Thymus (tissue), 11 donors: ENCODE data around the gene ITGB1BP1. TPM values are rescaled to one million over a fixed set of nuclear protein-coding genes. Genes with fewer than 3 reads are reported as not detected.
A peak's percentile ranks its signal among the peaks of the same experiment; 100 is the strongest.

ENCODE experiments used
- DNase-seq, 9 donors: peaks; one replicate each; pipeline ENCODE4 v3.0.0-alpha.2; 2013; ENCODE audit warnings: low spot score in 9 of 9, low read depth in 6 of 9, missing footprints in 1 of 9
- H3K27ac ChIP-seq, 2 donors: one replicate each; pipeline ENCODE4 v1.5.1; 2013; ENCODE audit warnings: control low read depth in 1 of 2, low read depth in 1 of 2, low read length in 1 of 2, mild to moderate bottlenecking in 1 of 2, moderate library complexity in 1 of 2
- H3K27me3 ChIP-seq, 2 donors: one replicate each; pipeline ENCODE4 v1.5.1; 2013; ENCODE audit warnings: low read length in 1 of 2; ENCODE audit not compliant: control insufficient read depth in 2 of 2, insufficient read depth in 1 of 2
- H3K36me3 ChIP-seq, 2 donors: one replicate each; pipeline ENCODE4 v1.5.1; 2013; ENCODE audit warnings: low read length in 1 of 2, mild to moderate bottlenecking in 1 of 2, moderate library complexity in 1 of 2; ENCODE audit not compliant: control insufficient read depth in 2 of 2, insufficient read depth in 2 of 2
- H3K4me1 ChIP-seq, 2 donors: one replicate each; pipeline ENCODE4 v1.5.1; 2013; ENCODE audit warnings: low read length in 2 of 2; ENCODE audit not compliant: control insufficient read depth in 2 of 2, insufficient read depth in 2 of 2
- H3K4me3 ChIP-seq, 2 donors: one replicate each; pipeline ENCODE4 v1.5.1; 2013; ENCODE audit warnings: low read length in 2 of 2, control low read depth in 1 of 2, mild to moderate bottlenecking in 1 of 2
- H3K9me3 ChIP-seq, 2 donors: one replicate each; pipeline ENCODE4 v1.5.1; 2013; ENCODE audit warnings: low read length in 1 of 2, mild to moderate bottlenecking in 1 of 2; ENCODE audit not compliant: control insufficient read depth in 2 of 2, insufficient read depth in 1 of 2
- WGBS: extraction: QIAGEN DNeasy Blood & Tissue Kit; methylation state at CpG from one replicate; pipeline ENCODE4 v1.1.7; 2013; 5-methylcytosine and 5-hydroxymethylcytosine counted together
- polyA plus RNA-seq: library from polyadenylated mRNA; stranded (reverse); fragments of 200-250 nt; gene quantifications from one replicate; pipeline ENCODE4 v1.2.3, GENCODE V29; 2013
- total RNA-seq: library from RNA; stranded (reverse); fragments of 120-200 nt; gene quantifications from one replicate; pipeline ENCODE4 v1.2.4, GENCODE V29; 2013
- donor health status: healthy.

Gene ITGB1BP1
- total and polyA plus RNA-seq, 2 donors: 37.3 to 116 TPM

- peaks cover 39 to 70% of the 10 kb centered on the region in 2 donors for H3K36me3 ChIP-seq
- no peak overlapping the region for H3K27ac ChIP-seq
Measured at GRCh38 chr2:9439536-9439935, 16.2 kb upstream of the ITGB1BP1 start.

GRCh38 chr2:9434489-9434888, 11.2 kb upstream of the ITGB1BP1 start:
- Histone ChIP-seq H3K4me3 (no peak overlapping the region), H3K36me3 (peaks cover 33 to 85% of the 10 kb centered on the region in 2 donors), H3K4me1 (no peaks in the 10 kb centered on the region), H3K27me3 (no peaks in the 10 kb centered on the region), H3K27ac (no peak overlapping the region), H3K9me3 (no peaks in the 10 kb centered on the region)
- over 99% methylated on average over 2 of the region's 2 CpGs for WGBS
- no peak for DNase-seq

More at GRCh38 chr2:9439536-9439935, 16.2 kb upstream of the ITGB1BP1 start:
- WGBS: 98% methylated on average over 1 of the region's 1 CpG
- no peak for DNase-seq
- Histone ChIP-seq H3K4me3 (no peak overlapping the region), H3K27me3 (no peaks in the 10 kb centered on the region), H3K9me3 (no peaks in the 10 kb centered on the region), H3K4me1 (no peaks in the 10 kb centered on the region)

- DNase-seq: no peak
- Histone ChIP-seq H3K27me3 (no peaks in the 10 kb centered on the region), H3K4me3 (no peak overlapping the region), H3K27ac (no peak overlapping the region), H3K9me3 (no peaks in the 10 kb centered on the region), H3K4me1 (no peaks in the 10 kb centered on the region), H3K36me3 (peaks cover 24 to 62% of the 10 kb centered on the region in 2 donors)
- WGBS: 90% methylated on average over 2 of the region's 2 CpGs
Measured at GRCh38 chr2:9430316-9431293, 7.3 kb upstream of the ITGB1BP1 start.

GRCh38 chr2:9428965-9429577, 5.7 kb upstream of the ITGB1BP1 start:
- peaks cover 16 to 47% of the 10 kb centered on the region in 2 donors for H3K36me3 ChIP-seq
- no peak overlapping the region for H3K27ac ChIP-seq
- H3K9me3 ChIP-seq: no peaks in the 10 kb centered on the region
- DNase-seq: no peak
- peaks cover 0 to 14% of the 10 kb centered on the region in 2 donors for H3K4me1 ChIP-seq
- no peak overlapping the region for H3K4me3 ChIP-seq
- 88% methylated on average over 5 of the region's 5 CpGs for WGBS
- no peaks in the 10 kb centered on the region for H3K27me3 ChIP-seq

- no peaks in the 10 kb centered on the region for H3K9me3 ChIP-seq
- DNase-seq: no peak
- peak overlapping the region in 1 of 2 donors; percentile 91 for H3K27ac ChIP-seq
- peaks cover 5 to 24% of the 10 kb centered on the region in 2 donors for H3K4me1 ChIP-seq
- 84% methylated on average over 11 of the region's 11 CpGs for WGBS
- H3K27me3 ChIP-seq: no peaks in the 10 kb centered on the region
- peaks cover 0 to 7% of the 10 kb centered on the region in 2 donors for H3K36me3 ChIP-seq
- H3K4me3 ChIP-seq: peak overlapping the region; percentile 92 to 99
Measured at GRCh38 chr2:9424447-9425164, 1.3 kb upstream of the ITGB1BP1 start.

- Histone ChIP-seq H3K27ac (peak overlapping the region; percentile 91 to 95), H3K4me3 (peak overlapping the region; percentile 92 to 99), H3K36me3 (peaks cover 0 to under 1% of the 10 kb centered on the region in 2 donors), H3K27me3 (no peaks in the 10 kb centered on the region), H3K9me3 (no peaks in the 10 kb centered on the region), H3K4me1 (peaks cover 5 to 24% of the 10 kb centered on the region in 2 donors)
- under 1% methylated on average over 21 of the region's 21 CpGs for WGBS
- DNase-seq: peak in 8 of 9 donors; percentile 13 to 68 (median 32)
Measured at GRCh38 chr2:9423922-9424272, 569 bp upstream of the ITGB1BP1 start.

GRCh38 chr2:9422321-9423099, 818 bp downstream of the ITGB1BP1 start:
- DNase-seq: peak in 8 of 9 donors; percentile 31 to 72 (median 40)
- H3K4me1 ChIP-seq: peaks cover 5 to 24% of the 10 kb centered on the region in 2 donors
- WGBS: 14% methylated on average over 42 of the region's 42 CpGs

GRCh38 chr2:9420495-9420894, 2.8 kb downstream of the ITGB1BP1 start:
- 96% methylated on average over 10 of the region's 10 CpGs for WGBS
- DNase-seq: no peak
- Histone ChIP-seq H3K4me3 (no peak overlapping the region), H3K27ac (no peak overlapping the region), H3K4me1 (peaks cover 5 to 24% of the 10 kb centered on the region in 2 donors), H3K9me3 (no peaks in the 10 kb centered on the region), H3K36me3 (peaks cover 3 to 26% of the 10 kb centered on the region in 2 donors), H3K27me3 (no peaks in the 10 kb centered on the region)

More at GRCh38 chr2:9422321-9423099, 818 bp downstream of the ITGB1BP1 start:
- Histone ChIP-seq H3K4me3 (peak overlapping the region; percentile 92 to 99), H3K27ac (peak overlapping the region; percentile 10 to 97), H3K9me3 (no peaks in the 10 kb centered on the region), H3K36me3 (peaks cover 0 to 10% of the 10 kb centered on the region in 2 donors), H3K27me3 (no peaks in the 10 kb centered on the region)
